ENCODE data around the gene FOXF2.

GRCh38 chr6:1416191-1416760, 26.9 kb downstream of the FOXF2 start:
- TF ChIP-seq CTCF (IDR thresholded peaks at IDR 0.05) (no peak), POLR2A (IDR thresholded peaks at IDR 0.05) (no peak)
